OCI-LY1 (cell line): ENCODE data around the gene PRSS38.

Experiments
- H2AFZ ChIP-seq: fragments of 200-600 bp; sonication (generic), shearing (Covaris generic); 2 replicates; pipeline ENCODE4 v1.6.0; 2014; ENCODE audit warnings: antibody characterized with exemption, mild to moderate bottlenecking, low read length
- H3F3A ChIP-seq: fragments of 200-600 bp; sonication (generic), shearing (Covaris generic); 2 replicates; pipeline ENCODE4 v1.6.0; 2014; ENCODE audit warnings: mild to moderate bottlenecking, antibody characterized with exemption, low read length, moderate library complexity; ENCODE audit not compliant: insufficient read depth
- H3K27ac ChIP-seq: fragments of 200-600 bp; sonication (generic); 2 replicates; pipeline ENCODE4 v1.5.1; 2014; ENCODE audit warnings: low read length, mixed run types, mild to moderate bottlenecking, low read depth; ENCODE audit not compliant: poor library complexity, severe bottlenecking
- H3K27me3 ChIP-seq: fragments of 200-600 bp; sonication (generic); 2 replicates; pipeline ENCODE4 v1.6.0; 2014; ENCODE audit warnings: antibody characterized with exemption, mild to moderate bottlenecking, low read length, moderate library complexity; ENCODE audit not compliant: insufficient read depth
- H3K36me3 ChIP-seq: fragments of 200-600 bp; sonication (generic); 2 replicates; pipeline ENCODE4 v1.6.1; 2014; ENCODE audit warnings: mild to moderate bottlenecking, antibody characterized with exemption, low read length, moderate library complexity, mixed read lengths; ENCODE audit not compliant: insufficient read depth
- H3K4me1 ChIP-seq: fragments of 200-600 bp; sonication (generic); 2 replicates; pipeline ENCODE4 v1.5.1; 2014; ENCODE audit warnings: mild to moderate bottlenecking, low read length, moderate library complexity; ENCODE audit not compliant: insufficient read depth, severe bottlenecking
- H3K4me2 ChIP-seq: fragments of 200-600 bp; sonication (generic), shearing (Covaris generic); 2 replicates; pipeline ENCODE4 v1.6.1; 2014; ENCODE audit warnings: low read length
- H3K4me3 ChIP-seq: fragments of 200-600 bp; sonication (generic); 2 replicates; pipeline ENCODE4 v1.5.1; 2014; ENCODE audit warnings: low read length, low read depth, mild to moderate bottlenecking, mixed read lengths; ENCODE audit not compliant: poor library complexity, severe bottlenecking
- H3K79me2 ChIP-seq: fragments of 200-600 bp; shearing (Covaris generic); 2 replicates; pipeline ENCODE4 v1.6.1; 2016; ENCODE audit warnings: mixed run types, low read length, mixed read lengths; ENCODE audit not compliant: insufficient read depth
- H3K9ac ChIP-seq: fragments of 200-600 bp; sonication (generic), shearing (Covaris generic); 2 replicates; pipeline ENCODE4 v1.6.1; 2014; ENCODE audit warnings: mild to moderate bottlenecking, low read length, mixed read lengths
- H3K9me2 ChIP-seq: fragments of 200-600 bp; sonication (generic), shearing (Covaris generic); 2 replicates; pipeline ENCODE4 v1.6.1; 2014; ENCODE audit warnings: low read depth, mild to moderate bottlenecking, low read length, mixed read lengths
- H3K9me3 ChIP-seq: fragments of 200-600 bp; shearing (Covaris generic); 2 replicates; pipeline ENCODE4 v1.6.1; 2014; ENCODE audit warnings: low read length, mixed read lengths
- H4K20me1 ChIP-seq: fragments of 200-600 bp; sonication (generic), shearing (Covaris generic); 2 replicates; pipeline ENCODE4 v1.6.0; 2016; ENCODE audit warnings: mild to moderate bottlenecking, low read length; ENCODE audit not compliant: insufficient read depth
- CTCF ChIP-seq: fragments of 200-600 bp; sonication (generic), shearing (Covaris generic); IDR thresholded peaks from 2 replicates; pipeline ENCODE4 v1.5.1; 2017; ENCODE audit warnings: mild to moderate bottlenecking, antibody characterized with exemption, low read length, moderate library complexity, mixed read lengths
- EZH2 ChIP-seq: fragments of 200-600 bp; sonication (generic), shearing (Covaris generic); IDR thresholded peaks from 2 replicates; pipeline ENCODE4 v1.8.0; 2017; ENCODE audit warnings: borderline replicate concordance, mixed run types, mild to moderate bottlenecking, antibody characterized with exemption, low read length, moderate library complexity, mixed read lengths

PRSS38 gene

GRCh38 chr1:227880342-227880924 lies 65.0 kb downstream of the PRSS38 start:
- Histone ChIP-seq H3K79me2 (no peaks in the 10 kb centered on the region), H2AFZ (no peak overlapping the region), H3F3A (no peaks in the 10 kb centered on the region), H3K27ac (no peak overlapping the region), H3K4me1 (no peaks in the 10 kb centered on the region), H3K4me3 (no peak overlapping the region), H3K9me3 (no peaks in the 10 kb centered on the region), H3K36me3 (no peaks in the 10 kb centered on the region), H3K9me2 (no peaks in the 10 kb centered on the region), H4K20me1 (no peaks in the 10 kb centered on the region), H3K4me2 (no peak overlapping the region), H3K27me3 (no peaks in the 10 kb centered on the region), H3K9ac (no peak overlapping the region)
- no peak for TF ChIP-seq CTCF
- TF ChIP-seq EZH2 = no peak

- no peaks in the 10 kb centered on the region for H3K4me1 ChIP-seq
- H3K9me2 ChIP-seq = no peaks in the 10 kb centered on the region
- H3K36me3 ChIP-seq = no peaks in the 10 kb centered on the region
- H2AFZ ChIP-seq = no peak overlapping the region
- H3K9ac ChIP-seq = no peak overlapping the region
- no peaks in the 10 kb centered on the region for H3K9me3 ChIP-seq
- H3K4me2 ChIP-seq = no peak overlapping the region
- H3F3A ChIP-seq = no peaks in the 10 kb centered on the region
- H4K20me1 ChIP-seq = no peaks in the 10 kb centered on the region
- H3K27me3 ChIP-seq = no peaks in the 10 kb centered on the region
- no peak for TF ChIP-seq EZH2
- TF ChIP-seq CTCF = no peak
- H3K79me2 ChIP-seq = no peaks in the 10 kb centered on the region
- H3K27ac ChIP-seq = no peak overlapping the region
- no peak overlapping the region for H3K4me3 ChIP-seq
These were observed 67.6 kb downstream of the PRSS38 start for GRCh38 chr1:227883073-227883520.

- no peaks in the 10 kb centered on the region for H3K9me2 ChIP-seq
- no peaks in the 10 kb centered on the region for H4K20me1 ChIP-seq
- H3F3A ChIP-seq = no peaks in the 10 kb centered on the region
- H3K9me3 ChIP-seq = no peaks in the 10 kb centered on the region
- H3K4me3 ChIP-seq = no peak overlapping the region
- no peaks in the 10 kb centered on the region for H3K36me3 ChIP-seq
- no peak overlapping the region for H2AFZ ChIP-seq
- H3K4me2 ChIP-seq = no peak overlapping the region
- TF ChIP-seq CTCF = no peak
- no peak for TF ChIP-seq EZH2
- H3K27me3 ChIP-seq = no peaks in the 10 kb centered on the region
- H3K79me2 ChIP-seq = no peaks in the 10 kb centered on the region
- H3K9ac ChIP-seq = no peak overlapping the region
- no peak overlapping the region for H3K27ac ChIP-seq
- no peaks in the 10 kb centered on the region for H3K4me1 ChIP-seq
These were observed 68.3 kb downstream of the PRSS38 start for GRCh38 chr1:227883641-227884301.
